Activated CD8-positive, alpha-beta memory T cell treated with anti-CD3 and anti-CD28 coated beads for 36 hours (primary cell): ENCODE results near the gene PRR13. TPM values are rescaled to one million over a fixed set of nuclear protein-coding genes. Genes with fewer than 3 reads are reported as not detected.
"Not testable (repeated sequence)": the region's sequence is repeated elsewhere in the genome, so short reads cannot be mapped to it uniquely, and the experiment has no call there.

Experiments used
- CTCF ChIA-PET: fragments of 350-600 bp; sonication (Branson Sonifier 250); formaldehyde crosslinking; loops from one replicate; lab custom pipeline; 2021; ENCODE audit warnings: antibody characterized with exemption; lab: Charles Lee
- POLR2A ChIA-PET: fragments of 350-600 bp; sonication (Branson Sonifier 250); formaldehyde crosslinking; loops from one replicate; lab custom pipeline; 2021; ENCODE audit warnings: antibody characterized with exemption; lab: Charles Lee
- total RNA-seq, 2 experiments: library from RNA; stranded (reverse); gene quantifications; one replicate each; pipeline ENCODE4 v1.2.3, GENCODE V29; 2021

PRR13 gene
- total RNA-seq, 2 experiments from 2014 or later, result 237 to 244 TPM

DNA sequence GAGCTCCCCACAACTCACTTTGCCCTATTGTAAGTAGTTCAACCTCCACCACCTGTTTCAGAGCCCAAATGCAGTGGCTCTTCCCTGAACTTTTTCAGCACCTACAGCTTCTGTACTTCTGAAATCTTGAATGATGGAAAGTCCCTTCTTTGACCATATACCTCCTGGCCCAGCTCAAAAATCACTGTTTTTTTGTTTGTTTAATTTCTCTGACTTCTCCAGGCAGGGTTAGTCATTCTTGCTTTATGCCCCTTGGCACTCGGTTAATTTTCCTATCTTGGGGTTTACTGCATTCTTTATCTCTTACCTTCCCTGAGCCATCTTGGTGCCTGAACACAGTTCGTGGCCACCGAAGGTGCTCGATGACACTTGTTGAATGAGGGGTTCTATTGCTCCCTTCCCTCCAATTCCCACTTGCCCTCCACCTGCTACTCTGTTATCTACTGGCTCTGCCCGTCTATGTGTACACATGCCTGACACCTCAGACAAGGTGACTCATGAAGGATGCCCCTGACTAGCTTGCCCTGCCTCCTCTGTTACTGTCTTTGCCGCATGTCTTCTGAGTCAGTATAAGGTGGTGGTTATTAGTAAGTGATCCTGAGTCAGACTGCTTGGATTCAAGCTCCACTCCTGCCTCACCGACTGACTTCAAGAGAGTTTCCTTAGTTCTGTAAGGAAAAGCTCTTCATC lies 13.5 kb upstream of the PRR13 start:
- POLR2A ChIA-PET, result interaction anchor here (0.6 kb wide), 1 partner anchor 13 kb away, joined by 5 read pairs; no protein-coding TSS in a partner anchor
- CTCF ChIA-PET, result interaction anchor here (0.8 to 1.7 kb wide), 4 partner anchors 76 to 106 kb away, joined by 3 to 5 read pairs (median 3); no protein-coding TSS in a partner anchor

GRCh38 chr12:53428741-53429140 lies 12.8 kb upstream of the PRR13 start:
- POLR2A ChIA-PET, result no interaction called here

GRCh38 chr12:53430116-53430515 lies 11.4 kb upstream of the PRR13 start:
- CTCF ChIA-PET, result interaction anchor here (0.9 to 2.0 kb wide), 2 partner anchors 8 to 48 kb away, joined by 3 to 5 read pairs; no protein-coding TSS in a partner anchor

More at GRCh38 chr12:53428741-53429140, 12.8 kb upstream of the PRR13 start:
- CTCF ChIA-PET, result interaction anchor here (1.2 to 1.7 kb wide), 2 partner anchors 80 to 107 kb away, joined by 3 to 5 read pairs; no protein-coding TSS in a partner anchor

GRCh38 chr12:53431187-53431586 lies 10.3 kb upstream of the PRR13 start:
- CTCF ChIA-PET, result interaction anchor here (0.6 to 2.0 kb wide), 4 partner anchors 10 to 49 kb away, joined by 3 to 5 read pairs (median 3); no protein-coding TSS in a partner anchor

More at GRCh38 chr12:53430116-53430515, 11.4 kb upstream of the PRR13 start:
- POLR2A ChIA-PET, result no interaction called here

GRCh38 chr12:53435326-53435725 lies 6.2 kb upstream of the PRR13 start:
- CTCF ChIA-PET, result not testable (repeated sequence)
- POLR2A ChIA-PET, result interaction anchor here (0.7 kb wide), 1 partner anchor 18 kb away, joined by 3 read pairs; no protein-coding TSS in a partner anchor

More at GRCh38 chr12:53431187-53431586, 10.3 kb upstream of the PRR13 start:
- POLR2A ChIA-PET, result no interaction called here

DNA sequence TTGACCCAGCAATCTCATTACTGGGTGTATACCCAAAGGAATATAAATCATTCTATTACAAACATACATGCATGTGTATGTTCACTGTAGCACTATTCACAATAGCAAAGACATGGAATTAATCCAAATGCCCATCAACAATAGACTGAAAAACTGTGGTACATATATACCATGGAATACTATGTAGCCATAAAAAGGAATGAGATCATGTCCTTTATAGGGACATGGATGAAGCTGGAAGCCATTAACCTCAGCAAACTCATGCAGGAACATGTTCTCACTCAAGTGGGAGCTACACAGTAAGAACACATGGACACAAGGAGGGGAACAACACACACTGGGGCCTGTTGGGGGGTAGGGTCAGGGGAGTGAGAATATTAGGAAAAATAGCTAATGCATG lies 2.0 kb upstream of the PRR13 start:
- CTCF ChIA-PET, result interaction anchor here (2.5 kb wide), 1 partner anchor 87 kb away, joined by 8 read pairs; no protein-coding TSS in a partner anchor
- POLR2A ChIA-PET, result interaction anchor here (0.7 kb wide), 2 partner anchors 18 to 116 kb away, joined by 3 to 4 read pairs; no protein-coding TSS in a partner anchor

GRCh38 chr12:53443955-53444354 lies 2.4 kb downstream of the PRR13 start:
- ChIA-PET POLR2A (interaction anchor here (0.7 kb wide), 1 partner anchor 30 kb away, joined by 7 read pairs; no protein-coding TSS in a partner anchor), CTCF (no interaction called here)

DNA sequence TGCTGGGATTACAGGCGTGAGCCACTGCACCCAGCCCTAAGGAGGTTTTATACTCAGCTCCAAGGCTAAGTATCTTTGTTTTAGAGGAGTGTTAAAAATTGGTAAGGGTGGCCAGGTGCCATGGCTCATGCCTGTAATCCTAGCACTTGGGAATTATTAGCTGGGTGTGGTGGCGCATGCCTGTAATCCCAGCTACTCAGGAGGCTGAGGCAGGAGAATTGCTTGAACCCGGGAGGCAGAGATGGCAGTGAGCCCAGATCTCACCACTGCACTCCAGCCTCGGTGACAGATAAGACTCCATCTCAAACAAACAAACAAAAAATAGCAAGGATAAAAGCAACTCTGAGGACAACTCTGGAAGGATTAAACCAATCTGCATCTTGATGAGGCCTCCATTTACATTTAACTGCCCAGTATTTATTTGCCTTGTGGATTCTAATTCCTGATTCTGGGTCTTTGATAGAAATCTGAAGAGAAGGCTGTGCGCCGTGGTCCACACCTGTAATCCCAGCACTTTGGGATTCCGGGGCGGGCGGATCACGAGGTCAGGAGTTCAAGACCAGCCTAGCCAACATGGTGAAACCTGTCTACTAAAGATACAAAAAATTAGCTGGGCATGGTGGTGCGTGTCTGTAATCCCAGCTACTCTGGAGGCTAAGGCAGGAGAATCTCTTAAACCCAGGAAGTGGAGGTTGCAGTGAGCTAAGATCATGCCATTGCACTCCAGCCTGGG lies 3.2 kb downstream of the PRR13 start:
- CTCF ChIA-PET, result interaction anchor here (0.7 kb wide), 1 partner anchor 14 kb away, joined by 3 read pairs; no protein-coding TSS in a partner anchor
- POLR2A ChIA-PET, result interaction anchor here (0.7 kb wide), 1 partner anchor 30 kb away, joined by 7 read pairs; no protein-coding TSS in a partner anchor

DNA sequence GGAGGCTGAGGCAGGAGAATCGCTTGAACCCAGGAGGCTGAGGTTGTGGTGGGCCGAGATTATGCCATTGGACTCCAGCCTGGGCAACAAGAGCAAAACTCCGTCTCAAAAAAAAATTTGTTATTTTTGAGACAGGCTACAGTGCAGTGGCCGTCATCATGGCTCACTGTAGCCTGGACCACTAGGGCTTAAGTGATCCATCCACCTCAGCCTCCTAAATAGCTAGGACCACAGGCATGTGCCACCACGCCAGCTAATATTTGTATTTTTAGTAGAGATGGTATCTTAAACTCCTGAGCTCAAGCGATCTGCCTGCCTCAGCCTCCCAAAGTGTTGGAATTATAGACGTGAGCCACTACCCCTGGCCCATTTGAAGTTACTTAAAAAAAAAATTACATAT lies 9.4 kb downstream of the PRR13 start:
- CTCF ChIA-PET, result interaction anchor here (0.6 to 2.0 kb wide), 4 partner anchors 26 to 128 kb away, joined by 3 to 5 read pairs (median 4); no protein-coding TSS in a partner anchor
- POLR2A ChIA-PET, result interaction anchor here (0.6 kb wide), 2 partner anchors 8 to 43 kb away, joined by 3 read pairs; no protein-coding TSS in a partner anchor

DNA sequence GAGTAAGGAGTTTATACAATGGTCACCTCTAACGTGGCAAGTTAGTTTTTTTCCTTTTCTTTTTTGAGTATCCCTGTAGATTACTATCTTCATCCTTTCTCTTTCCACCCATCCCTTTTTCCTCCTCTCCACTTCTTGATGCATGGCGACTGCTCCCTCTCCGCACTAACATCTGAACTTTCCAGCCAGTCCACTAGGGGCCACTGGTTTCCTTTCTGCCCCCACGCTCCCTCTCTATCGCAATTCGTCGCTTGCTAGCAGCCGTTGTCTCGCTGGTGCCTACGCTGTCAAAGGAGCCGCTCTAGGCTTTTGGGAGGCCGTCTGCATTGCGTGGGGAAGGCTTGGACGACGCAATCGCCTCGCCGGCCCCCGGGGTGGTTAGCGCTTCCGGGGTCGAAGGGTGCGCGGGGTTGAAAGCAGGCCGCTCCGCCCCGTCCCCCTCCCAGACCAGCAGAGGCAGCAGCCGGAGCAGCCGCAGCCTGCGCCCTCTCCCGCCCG lies 10.2 kb downstream of the PRR13 start, which contains the start of gene PCBP2:
TSS of gene PCBP2 (plus strand) at position 442 of the 498 bp plus-strand sequence. CDS start 2,699 bp downstream, outside the sequence.
- CTCF ChIA-PET, result interaction anchor here (0.6 to 2.0 kb wide), 4 partner anchors 25 to 127 kb away, joined by 3 to 5 read pairs (median 4); no protein-coding TSS in a partner anchor
- POLR2A ChIA-PET, result no interaction called here

- POLR2A ChIA-PET, result interaction anchor here (0.6 kb wide), 2 partner anchors 17 to 286 kb away, joined by 3 read pairs; no protein-coding TSS in a partner anchor
- CTCF ChIA-PET, result interaction anchor here (0.8 to 1.0 kb wide), 2 partner anchors 17 to 22 kb away, joined by 3 read pairs; no protein-coding TSS in a partner anchor
Observed at GRCh38 chr12:53452159-53453077, 10.9 kb downstream of the PRR13 start.

DNA sequence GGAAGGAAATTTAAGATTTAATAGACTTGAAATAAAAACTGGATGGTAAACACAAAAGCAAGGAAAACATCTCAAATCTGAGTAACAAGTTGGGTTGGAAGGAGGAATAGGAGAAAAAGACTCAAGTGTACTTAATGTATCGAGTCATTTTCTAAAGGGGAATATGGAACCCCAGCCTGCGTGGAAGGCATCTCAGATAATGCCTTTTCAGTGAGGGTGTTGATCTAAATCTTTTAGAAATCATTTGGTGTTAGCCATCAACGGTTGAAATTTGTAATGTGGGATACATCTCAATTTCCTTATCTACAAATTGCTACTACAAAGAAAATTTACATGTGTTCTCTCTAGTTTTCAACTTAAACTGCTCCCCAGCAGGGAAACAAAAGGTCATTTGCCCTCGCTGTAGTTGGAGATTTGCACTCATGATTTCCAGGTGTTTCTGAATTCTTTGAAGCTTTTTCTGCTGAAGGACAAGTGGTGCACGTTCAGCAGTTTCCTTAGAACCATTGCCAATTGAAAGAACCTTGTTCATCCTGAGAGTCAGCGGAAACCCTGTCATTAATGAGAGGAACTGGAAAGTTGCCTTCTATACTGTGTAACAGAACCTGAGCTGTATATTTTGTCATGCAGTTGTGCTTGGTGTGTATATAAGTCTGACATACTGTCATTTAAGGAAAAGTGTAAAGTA lies 12.6 kb downstream of the PRR13 start:
- CTCF ChIA-PET, result interaction anchor here (2.4 kb wide), 1 partner anchor 55 kb away, joined by 8 read pairs; no protein-coding TSS in a partner anchor
- POLR2A ChIA-PET, result interaction anchor here (0.9 to 3.0 kb wide), 3 partner anchors 20 to 47 kb away, joined by 3 to 13 read pairs (median 3); partner anchors contain the start of gene TARBP2

- ChIA-PET CTCF (interaction anchor here (2.4 kb wide), 1 partner anchor 54 kb away, joined by 8 read pairs; no protein-coding TSS in a partner anchor), POLR2A (interaction anchor here (0.6 to 3.0 kb wide), 5 partner anchors 20 to 122 kb away, joined by 3 to 13 read pairs (median 3); partner anchors contain the start of gene TARBP2)
Observed at GRCh38 chr12:53454707-53455106, 13.2 kb downstream of the PRR13 start.

DNA sequence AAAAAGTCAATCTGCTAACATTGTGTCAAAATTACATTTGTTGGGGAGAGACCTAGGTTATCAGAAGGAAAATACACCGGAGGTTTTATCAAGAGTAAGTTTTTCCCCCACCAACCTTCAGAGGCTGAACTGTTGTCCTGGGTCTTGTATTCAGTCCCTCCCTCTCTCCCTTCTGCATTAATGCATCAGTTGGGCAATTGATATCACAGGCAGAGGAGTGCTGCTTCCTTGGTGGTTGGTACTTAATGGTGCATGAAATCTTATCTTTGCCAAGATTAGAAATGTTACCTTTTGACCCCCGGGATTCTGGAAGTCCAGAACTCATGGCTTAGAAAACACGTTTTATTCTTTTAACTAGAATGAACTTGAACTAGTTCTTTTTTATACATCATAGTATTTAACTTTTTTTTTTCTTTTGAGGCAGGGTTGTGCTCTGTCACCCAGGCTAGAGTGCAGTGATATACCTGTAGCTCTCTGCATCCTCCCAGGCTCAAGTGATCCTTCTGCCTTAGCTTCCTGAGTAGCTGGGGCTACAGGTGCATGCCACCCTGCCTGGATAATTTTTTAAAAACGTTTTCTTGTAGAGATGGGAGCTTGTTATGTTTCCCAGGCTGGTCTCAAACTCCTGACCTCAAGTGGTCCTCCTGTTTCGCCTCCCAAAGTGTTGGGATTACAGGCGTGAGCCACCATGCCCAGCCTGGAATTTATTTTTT lies 15.3 kb downstream of the PRR13 start:
- POLR2A ChIA-PET, result no interaction called here

DNA sequence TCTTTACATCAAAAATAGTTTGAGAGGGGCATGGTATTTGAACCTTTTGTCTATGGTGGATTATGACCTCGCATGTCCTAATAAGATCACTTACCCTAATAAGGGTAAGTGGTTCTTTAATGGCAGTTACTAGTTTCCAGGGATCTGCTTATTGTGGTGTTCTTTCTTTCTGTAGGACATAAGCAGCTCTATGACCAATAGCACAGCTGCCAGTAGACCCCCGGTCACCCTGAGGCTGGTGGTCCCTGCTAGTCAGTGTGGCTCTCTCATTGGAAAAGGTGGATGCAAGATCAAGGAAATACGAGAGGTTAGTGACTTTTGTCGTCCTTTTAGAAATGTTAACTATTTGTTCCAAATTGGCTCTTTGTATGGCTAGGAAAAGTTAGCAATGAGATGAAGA lies 17.6 kb downstream of the PRR13 start:
- CTCF ChIA-PET, result interaction anchor here (0.6 kb wide), 1 partner anchor 14 kb away, joined by 3 read pairs; no protein-coding TSS in a partner anchor
- POLR2A ChIA-PET, result interaction anchor here (1.4 kb wide), 1 partner anchor 23 kb away, joined by 3 read pairs; no protein-coding TSS in a partner anchor

More for the DNA sequence above, 15.3 kb downstream of the PRR13 start:
- CTCF ChIA-PET, result no interaction called here

- CTCF ChIA-PET, result interaction anchor here (1.1 kb wide), 1 partner anchor 16 kb away, joined by 3 read pairs; no protein-coding TSS in a partner anchor
- POLR2A ChIA-PET, result interaction anchor here (0.7 kb wide), 1 partner anchor 14 kb away, joined by 3 read pairs; no protein-coding TSS in a partner anchor
Observed at GRCh38 chr12:53461059-53461458, 19.5 kb downstream of the PRR13 start.
